OCI-LY3 (cell line): ENCODE data around the gene KLRC3.

Experiments used
- CTCF ChIP-seq: fragments of 200-600, 300-600 bp; sonication (generic); IDR thresholded peaks from 2 replicates; pipeline ENCODE4 v1.5.1; 2014; ENCODE audit warnings: antibody characterized with exemption, low read length, low read depth
- EZH2phosphoT487 ChIP-seq: fragments of 200-600 bp; shearing (Covaris generic); IDR thresholded peaks from 2 replicates; pipeline ENCODE4 v1.6.1; 2018; ENCODE audit warnings: antibody characterized with exemption, mixed run types, low read depth

- TF ChIP-seq CTCF (no peak), EZH2phosphoT487 (no peak)
Measured at GRCh38 chr12:10369557-10370415, 50.6 kb downstream of the KLRC3 start.
